Esophagus squamous epithelium (tissue), 4 donors: ENCODE measurements around the gene C22orf23.

Experiments used
- CTCF ChIP-seq, 6 experiments: fragments of 450-650 bp in 4 of 6; fragments of 200-600 bp in 2 of 6; sonication (generic) in 2 of 6; IDR thresholded peaks; one replicate each; pipeline ENCODE4 v1.5.1; 2016 to 2019; ENCODE audit warnings: antibody characterized with exemption in 6 of 6, mild to moderate bottlenecking in 4 of 6, moderate library complexity in 4 of 6
- POLR2A ChIP-seq, 4 donors: fragments of 450-650 bp; IDR thresholded peaks; one replicate each; pipeline ENCODE4 v1.6.1; 2017; ENCODE audit warnings: antibody characterized with exemption in 4 of 4, mild to moderate bottlenecking in 4 of 4, moderate library complexity in 3 of 4

DNA sequence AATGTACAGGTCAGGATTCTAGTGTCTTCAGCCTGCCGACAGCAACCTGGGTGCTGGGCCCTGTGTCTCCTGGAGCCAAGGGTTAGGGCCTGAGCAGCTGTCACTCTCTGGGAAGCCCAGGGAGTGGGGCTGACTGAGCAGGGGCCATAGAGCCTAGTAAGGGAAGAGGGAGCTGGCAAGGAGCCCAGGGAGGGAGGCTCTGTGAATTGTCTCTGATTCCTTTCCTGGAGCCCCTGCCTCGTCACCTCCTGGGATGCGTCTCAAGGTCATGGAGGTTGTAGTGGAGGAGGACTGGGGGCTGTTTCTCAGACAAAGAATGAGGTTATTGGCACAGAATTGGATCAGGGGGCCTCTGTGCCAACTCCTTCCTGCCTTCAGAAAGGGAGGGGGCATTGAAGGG, 19.1 kb upstream of the C22orf23 start:
- TF ChIP-seq CTCF (IDR thresholded peaks at IDR 0.05) (no peak), POLR2A (IDR thresholded peaks at IDR 0.05) (no peak)
